Superior temporal gyrus (tissue), 1 donor: Measurements from ENCODE around the gene CPT1C.
A peak's percentile ranks its signal among the peaks of the same experiment; 100 is the strongest.
"Not testable (repeated sequence)": the region's sequence is repeated elsewhere in the genome, so short reads cannot be mapped to it uniquely, and the experiment has no call there.

Experiments used
- DNase-seq: peaks from one replicate; pipeline ENCODE4 v3.0.0-alpha.2; 2016; ENCODE audit errors: extremely low spot score

CPT1C gene

DNA sequence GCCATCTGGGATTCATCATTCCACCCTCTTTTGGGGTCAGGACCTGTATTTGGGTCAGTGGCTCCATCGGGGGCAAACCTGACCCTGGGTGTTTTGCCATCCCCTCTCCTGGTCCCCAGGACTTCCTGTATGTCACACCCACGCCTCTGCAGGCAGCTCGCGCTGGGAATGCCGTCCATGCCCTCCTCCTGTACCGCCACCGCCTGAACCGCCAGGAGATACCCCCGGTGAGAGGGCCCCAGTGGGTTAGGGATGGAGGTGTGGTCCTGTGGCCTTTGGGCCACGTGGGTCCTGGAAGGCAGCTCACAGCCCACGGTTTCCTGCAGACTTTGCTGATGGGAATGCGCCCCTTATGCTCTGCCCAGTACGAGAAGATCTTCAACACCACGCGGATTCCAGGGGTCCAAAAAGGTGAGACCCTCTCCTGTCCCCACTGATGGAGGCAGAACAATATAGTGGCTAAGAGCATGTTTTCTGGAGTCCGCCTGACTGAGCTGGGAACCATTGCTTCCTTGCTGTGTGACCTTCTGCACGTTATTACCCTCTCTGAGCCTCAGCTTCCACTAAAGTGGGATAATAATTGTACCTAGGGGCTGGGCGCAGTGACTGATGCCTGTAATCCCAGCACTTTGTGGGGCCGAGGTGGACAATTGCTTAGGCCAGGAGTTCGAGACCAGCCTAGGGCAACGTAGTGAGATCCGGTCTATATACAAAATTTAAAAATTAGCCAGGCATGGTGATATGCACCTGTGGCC is 14.1 kb downstream of the CPT1C start:
- no peak for DNase-seq

GRCh38 chr19:49705919-49706318 is 15.0 kb downstream of the CPT1C start:
- DNase-seq, result no peak

DNA sequence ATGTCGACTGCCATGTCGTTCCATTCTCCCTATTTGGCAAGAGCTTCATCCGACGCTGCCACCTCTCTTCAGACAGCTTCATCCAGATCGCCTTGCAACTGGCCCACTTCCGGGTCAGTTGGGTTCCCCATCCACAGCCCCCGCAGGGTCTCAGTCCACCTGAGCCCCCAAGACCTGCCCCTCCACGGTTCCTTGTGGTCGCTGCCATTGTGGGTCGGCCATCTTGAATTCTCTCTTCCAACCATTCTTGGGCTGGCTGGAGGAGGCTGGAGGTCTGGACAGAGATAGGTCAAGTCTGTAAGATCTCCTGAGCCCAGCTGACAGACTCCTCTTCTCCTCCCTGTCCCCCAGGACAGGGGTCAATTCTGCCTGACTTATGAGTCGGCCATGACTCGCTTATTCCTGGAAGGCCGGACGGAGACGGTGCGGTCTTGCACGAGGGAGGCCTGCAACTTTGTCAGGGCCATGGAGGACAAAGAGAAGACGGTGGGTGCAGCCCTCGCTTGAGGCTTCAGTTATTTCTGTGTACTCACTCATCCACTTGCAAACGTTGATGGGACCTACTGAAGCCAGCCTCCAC is 19.5 kb downstream of the CPT1C start:
- DNase-seq, result no peak

- no peak for DNase-seq
Measured at GRCh38 chr19:49712397-49712859, 21.5 kb downstream of the CPT1C start.

GRCh38 chr19:49713236-49713845 is 22.4 kb downstream of the CPT1C start:
- DNase-seq, result no peak

DNA sequence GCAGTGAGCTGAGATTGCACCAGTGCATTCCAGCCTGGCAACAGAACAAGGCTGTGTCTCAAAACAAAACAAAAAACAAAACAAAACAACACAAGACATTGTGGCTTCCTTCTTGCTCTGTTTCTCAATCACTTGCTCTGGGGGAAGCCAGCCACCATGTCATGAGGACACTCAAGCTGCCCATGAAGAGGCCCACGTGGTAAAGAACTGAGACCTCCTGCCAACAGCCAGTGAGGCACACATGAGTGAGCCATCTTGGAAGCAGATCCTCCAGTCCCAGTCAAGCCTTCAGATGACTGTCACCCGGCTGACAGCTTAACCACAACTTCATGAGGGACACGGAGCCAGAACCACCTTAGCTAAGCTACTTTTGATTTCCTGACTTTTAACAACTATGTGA is 25.2 kb downstream of the CPT1C start:
- no peak for DNase-seq

DNA sequence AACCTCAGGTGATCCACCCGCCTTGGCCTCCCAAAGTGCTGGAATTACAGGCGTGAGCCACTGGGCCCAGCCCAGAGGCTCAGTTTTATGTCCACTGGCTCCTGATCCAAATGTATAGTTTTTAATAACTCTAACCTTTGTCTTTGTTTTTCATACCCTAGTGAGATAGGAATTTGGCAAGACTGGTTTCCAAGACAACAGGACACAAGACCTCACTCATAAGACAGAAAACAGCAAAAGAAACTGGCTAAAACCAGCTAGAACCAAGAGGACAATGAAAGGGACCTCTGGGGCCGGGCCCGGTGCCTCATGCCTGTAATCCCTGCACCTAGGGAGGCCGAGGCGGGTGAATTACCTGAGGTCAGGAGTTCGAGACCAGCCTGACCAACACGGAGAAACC is 27.6 kb downstream of the CPT1C start:
- DNase-seq, result no peak

GRCh38 chr19:49718991-49719390 is 28.1 kb downstream of the CPT1C start:
- no peak for DNase-seq

- DNase-seq, result not testable (repeated sequence)
Measured at GRCh38 chr19:49719420-49719819, 28.5 kb downstream of the CPT1C start.

GRCh38 chr19:49727217-49728030 is 36.5 kb downstream of the CPT1C start:
- no peak for DNase-seq

GRCh38 chr19:49730166-49730565 is 39.2 kb downstream of the CPT1C start:
- no peak for DNase-seq

- DNase-seq, result no peak
Measured at GRCh38 chr19:49738268-49738667, 47.4 kb downstream of the CPT1C start.

DNA sequence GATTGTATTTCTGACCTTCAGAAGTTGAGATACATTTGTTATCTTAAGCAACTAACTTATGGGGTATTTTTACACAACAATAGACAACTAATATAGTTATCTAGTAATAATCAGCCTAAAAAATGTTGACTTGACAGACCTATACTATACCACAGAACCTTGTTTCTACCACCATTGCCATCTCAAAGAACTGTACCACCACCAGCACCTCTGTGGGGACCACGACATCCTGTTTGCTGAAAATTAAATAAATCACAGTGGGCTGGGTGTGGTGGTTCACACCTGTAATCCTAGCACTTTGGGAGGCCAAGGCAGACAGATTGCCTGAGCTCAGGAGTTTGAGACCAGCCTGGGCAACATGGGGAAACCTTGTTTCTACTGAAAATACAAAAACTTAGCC is 48.2 kb downstream of the CPT1C start:
- no peak for DNase-seq

- no peak for DNase-seq
Measured at GRCh38 chr19:49739933-49740332, 49.0 kb downstream of the CPT1C start.

DNA sequence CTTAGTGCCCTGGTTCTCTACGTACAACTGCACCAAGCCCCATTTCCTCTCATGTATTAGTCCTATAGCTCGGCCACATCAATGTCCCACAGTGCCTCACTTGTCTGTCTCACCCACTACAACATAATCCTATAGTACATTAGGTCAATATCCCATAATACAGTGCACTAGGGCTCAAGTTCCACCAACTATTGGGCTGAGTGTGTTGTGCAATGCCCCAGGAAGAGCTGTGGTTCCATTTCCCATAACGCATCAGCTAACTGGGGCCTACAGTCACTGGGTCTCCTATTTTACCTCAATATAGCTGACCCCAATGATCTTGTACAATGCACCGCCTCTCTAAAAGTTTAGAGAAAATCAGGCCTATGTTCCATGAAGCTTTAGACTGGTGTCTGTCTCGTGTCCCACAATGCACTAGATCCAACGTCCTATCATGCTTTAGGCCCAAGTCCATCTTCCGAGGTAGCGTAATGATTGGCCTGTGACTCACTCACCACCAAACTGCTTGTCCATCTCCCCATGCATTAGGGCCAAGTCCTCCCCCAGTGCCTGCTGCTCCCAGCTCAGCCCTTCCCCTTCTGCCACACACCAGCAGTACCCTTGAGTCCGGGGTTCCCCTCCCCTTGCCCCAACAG is 50.4 kb downstream of the CPT1C start:
- no peak for DNase-seq

DNA sequence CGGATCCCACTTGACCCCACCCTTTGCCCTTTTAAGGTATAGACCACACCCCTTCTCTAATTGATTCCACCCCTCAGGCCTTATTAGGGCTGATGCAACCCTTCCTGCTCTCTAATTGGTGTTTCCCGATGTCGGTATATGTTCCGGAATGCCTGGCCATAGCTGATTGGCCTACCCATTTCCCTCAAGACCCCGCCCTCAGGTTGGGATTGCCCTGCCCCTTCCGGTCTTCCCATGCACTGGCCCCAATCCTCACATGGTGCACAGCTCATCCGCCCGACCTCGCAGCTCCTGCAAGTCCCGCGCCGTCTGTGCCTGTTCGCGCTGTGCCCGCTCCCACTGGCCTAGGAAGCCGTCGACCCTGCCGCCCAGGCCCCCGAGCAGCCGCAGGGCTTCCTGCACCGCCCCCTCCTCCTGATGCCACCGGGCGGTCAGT is 54.0 kb downstream of the CPT1C start:
- DNase-seq, result no peak

DNA sequence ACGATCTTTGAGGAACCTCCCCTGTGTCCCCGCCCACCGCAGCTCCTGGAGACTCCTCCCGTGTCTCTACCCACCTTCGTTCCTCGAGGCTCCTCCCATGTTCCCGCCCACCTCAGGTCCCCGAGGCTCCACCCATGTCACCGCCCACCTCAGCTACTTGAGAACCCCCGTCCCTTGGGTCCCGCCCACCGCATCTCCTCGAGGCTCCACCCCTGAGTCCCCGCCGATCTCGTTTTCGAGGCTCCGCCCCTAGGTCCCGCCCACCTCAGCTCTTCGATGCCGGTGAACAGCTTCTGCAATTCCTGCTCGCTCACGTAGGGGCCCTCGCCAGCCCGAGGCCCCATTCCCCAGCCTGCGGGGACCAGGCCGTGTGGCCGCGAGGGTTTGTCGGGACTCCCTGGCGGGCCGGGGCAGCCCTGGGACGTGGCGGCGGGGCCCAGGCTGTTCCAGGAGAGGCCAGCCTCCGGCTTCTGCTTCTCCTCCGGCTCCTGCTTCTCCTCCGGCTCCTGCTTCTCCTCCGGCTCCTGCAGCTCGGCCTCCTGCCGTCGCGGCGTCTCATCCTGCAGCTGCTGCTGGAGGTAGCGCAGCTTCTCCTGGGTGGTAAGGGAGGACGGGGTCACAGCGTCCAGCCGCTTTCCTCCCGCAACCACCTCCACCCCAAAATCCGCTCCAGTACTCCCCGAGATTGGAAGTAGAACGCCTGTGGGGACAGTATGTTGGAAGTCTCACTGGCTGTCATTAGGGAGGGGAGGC is 55.5 kb downstream of the CPT1C start:
- DNase-seq, result no peak

DNA sequence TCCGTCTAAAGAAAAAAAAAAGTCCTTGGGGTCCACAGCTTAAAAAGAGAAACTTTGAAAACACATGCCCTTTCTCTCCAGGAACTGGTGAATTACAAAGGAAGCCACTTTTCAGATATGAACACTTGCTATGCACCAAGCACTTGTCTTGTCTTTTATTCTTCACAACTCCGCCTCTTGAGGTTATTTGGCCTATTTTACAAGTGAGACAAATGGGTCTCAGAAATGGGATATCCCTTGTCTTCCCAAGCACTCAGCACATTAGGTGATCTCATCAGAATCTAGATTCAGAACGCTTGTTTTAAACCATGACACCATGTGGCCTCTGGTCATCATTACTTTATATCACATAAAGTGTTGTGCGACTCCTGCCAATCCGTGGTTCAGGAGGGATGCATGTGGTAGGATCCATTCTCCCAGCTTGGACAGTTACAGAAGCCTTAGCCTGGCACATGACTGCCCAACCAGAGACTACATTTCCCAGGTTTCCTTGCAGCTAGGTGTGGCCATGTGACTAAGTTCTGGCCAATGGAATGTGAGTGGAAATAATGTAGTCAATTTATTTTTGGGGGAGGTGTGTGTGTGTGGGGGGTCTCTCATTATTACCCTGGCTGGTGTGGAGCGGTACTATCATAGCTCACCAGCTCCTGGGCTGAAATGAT is 58.3 kb downstream of the CPT1C start:
- DNase-seq, result peak; percentile 26

GRCh38 chr19:49749771-49750170 is 58.9 kb downstream of the CPT1C start:
- no peak for DNase-seq

GRCh38 chr19:49752701-49753100 is 61.8 kb downstream of the CPT1C start:
- DNase-seq, result no peak
